Limb (tissue), 2 donors: ENCODE measurements around the gene GBE1.

Experiments
- DNase-seq, 2 donors: peaks; one replicate each; pipeline ENCODE4 v3.0.0-alpha.2; 2016; ENCODE audit errors: extremely low spot score in 2 of 2

The GBE1 gene

GRCh38 chr3:81621277-81621676 lies 140.2 kb downstream of the GBE1 start:
- DNase-seq: no peak

- no peak for DNase-seq
Measured at GRCh38 chr3:81620849-81621248, 140.6 kb downstream of the GBE1 start.

DNA sequence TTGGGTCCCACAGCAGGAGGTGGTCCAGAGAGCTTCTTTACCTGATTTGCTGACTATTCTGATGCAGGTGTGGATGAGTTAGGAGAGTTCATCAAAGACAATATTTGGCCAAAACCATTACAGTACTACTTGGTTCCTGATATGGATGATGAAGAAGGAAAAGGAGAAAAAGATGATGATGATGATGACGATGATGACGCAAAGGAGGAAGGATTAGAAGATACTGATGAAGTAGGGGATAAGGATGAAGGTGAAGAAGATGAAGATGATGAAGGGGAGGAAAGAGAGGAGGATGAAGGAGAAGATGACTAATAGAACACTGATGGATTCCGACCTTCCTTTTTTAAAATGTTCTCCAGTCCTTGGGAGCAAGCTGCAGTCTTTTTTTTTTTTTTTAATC lies 148.7 kb downstream of the GBE1 start:
- no peak for DNase-seq

GRCh38 chr3:81602781-81603180 lies 158.7 kb downstream of the GBE1 start:
- DNase-seq: no peak

DNA sequence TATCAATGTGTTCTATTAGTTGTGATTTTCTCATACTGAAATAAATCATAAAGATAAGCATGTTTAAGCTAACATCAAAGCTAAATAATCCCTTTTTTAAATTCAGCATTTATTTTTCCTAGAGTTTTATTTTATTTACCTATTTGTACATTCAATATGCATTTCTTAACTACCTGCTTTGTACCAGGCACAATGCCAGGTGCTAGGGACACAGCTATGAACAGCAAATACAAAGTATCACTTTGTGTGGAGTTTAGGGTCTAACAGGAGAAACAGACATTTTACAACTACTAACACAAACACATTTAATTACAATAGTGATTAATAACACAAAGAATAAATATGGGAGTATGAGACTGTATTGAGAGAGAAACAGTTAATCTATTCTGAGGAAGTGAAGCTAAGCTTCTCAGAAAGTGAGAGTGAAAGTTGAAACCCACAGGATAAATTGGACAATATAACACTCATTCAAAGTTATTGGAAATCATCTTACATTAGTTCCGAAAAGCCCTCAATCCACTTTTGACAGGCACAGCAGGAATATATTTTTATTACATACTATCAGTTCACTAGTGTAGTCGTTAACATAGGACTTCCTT lies 159.6 kb downstream of the GBE1 start:
- DNase-seq: no peak

GRCh38 chr3:81592101-81592500 lies 169.3 kb downstream of the GBE1 start:
- DNase-seq: no peak

DNA sequence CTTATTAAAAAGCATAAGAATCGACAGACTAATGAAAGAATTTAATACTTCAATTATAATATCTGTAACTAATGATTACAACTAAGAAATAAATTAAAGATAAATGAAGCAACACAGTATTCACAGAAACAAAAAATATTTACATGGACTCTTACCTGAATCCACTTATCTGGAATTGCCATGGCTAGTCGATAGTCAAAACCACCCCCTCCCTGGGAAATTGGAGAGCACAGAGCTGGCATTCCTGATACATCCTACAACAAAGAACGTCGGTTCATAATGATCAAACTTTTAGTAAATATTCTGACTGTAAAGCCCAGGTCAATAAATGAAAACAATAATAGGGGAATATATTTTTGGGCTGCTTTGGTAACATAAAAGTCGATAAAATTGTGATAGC lies 175.5 kb downstream of the GBE1 start:
- DNase-seq: no peak

GRCh38 chr3:81585056-81585455 lies 176.4 kb downstream of the GBE1 start:
- DNase-seq: no peak

DNA sequence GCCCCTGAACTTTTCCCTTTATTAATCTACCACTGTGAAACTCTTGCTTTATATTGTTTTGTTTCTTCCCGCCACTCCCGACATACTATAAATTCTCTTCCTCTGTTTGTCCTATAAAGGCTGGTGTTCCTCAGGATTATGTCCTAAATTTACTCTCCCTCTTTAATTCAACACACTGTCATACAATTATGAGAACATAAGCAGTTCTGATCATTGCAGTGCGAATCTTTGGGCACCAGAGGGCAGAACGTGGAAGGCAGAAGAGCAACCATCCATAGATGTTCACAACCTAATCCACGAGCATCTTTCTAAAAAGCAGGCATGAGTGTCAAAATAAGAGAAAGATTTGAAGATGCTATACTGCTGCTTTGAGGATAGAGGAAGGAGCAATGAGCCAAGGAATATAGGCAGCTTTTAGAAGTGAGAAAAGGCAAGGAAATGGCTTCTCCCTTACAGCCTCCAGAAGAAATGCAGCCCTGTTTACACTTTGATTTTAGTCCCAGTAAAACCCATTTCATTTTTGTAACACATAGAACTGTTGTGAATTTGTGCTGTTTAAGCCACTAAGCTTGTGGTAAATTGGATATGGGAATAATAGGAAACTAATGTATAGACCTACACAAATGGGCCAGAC lies 179.4 kb downstream of the GBE1 start:
- peak in 1 of 2 donors; percentile 7 for DNase-seq

DNA sequence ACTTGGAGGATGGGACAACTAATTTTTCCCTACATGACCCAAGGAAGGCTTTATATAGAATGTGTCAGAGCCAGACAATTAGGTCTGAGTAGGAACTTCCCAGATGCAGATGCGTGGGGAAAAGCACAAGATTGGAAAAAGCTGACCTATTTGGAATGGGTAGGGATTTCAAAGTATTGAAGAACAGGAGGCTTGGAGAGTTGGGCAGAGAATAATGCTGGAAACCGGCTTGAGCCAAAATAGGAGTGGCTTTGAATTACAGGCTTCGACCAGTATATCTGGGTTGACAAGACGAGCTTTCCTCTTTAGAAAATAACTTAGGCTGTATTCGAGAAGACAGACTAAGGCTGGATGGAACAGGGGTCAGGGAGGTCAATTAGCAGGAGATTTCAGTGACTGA lies 181.1 kb downstream of the GBE1 start:
- peak in 1 of 2 donors; percentile 5 for DNase-seq

DNA sequence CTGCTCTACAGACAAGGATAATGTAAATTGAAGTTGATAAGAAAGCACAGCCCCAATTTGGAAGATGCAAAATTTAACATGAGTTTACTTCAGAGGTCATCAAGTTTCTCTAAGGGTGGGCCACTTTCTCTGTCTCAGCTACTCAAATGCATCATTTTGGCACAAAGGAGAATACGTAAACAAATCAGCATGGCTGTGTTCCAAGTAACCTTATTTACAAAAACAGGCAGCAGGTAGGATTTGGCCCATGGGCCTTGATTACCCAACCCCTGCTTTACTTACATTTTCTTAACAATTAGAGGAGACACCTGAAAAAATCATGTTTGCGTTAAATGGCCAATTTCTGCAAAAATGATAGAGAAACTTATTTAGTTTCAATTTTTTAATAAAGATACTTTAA lies 181.7 kb downstream of the GBE1 start:
- DNase-seq: no peak

DNA sequence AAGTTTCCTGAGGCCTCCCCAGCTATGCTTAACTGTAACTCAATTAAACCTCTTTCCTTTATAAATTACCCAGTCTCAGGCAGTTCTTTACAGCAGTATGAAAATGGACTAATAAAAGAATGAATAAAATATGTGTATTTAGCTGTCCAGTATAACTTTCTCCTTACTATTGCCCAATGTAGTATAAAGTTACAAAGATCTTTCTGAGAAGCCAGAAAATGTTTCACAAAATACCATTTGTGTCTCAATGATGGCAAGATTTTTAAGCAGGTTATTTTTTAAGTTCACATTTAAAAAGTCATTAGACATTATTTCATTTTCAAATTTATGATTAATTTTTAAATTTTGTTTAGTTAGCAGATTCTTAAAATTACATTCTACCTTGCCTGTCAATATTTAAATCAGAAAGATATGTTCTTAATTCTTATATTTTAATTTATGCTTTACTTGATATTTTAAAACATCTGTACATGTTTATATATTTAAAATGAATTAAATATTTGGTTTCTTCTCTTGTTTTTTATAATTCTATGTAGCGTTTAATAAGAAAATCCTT lies 189.2 kb downstream of the GBE1 start:
- DNase-seq: no peak

GRCh38 chr3:81568378-81568777 lies 193.1 kb downstream of the GBE1 start:
- DNase-seq: no peak

- DNase-seq: no peak
Measured at GRCh38 chr3:81565041-81565440, 196.4 kb downstream of the GBE1 start.

DNA sequence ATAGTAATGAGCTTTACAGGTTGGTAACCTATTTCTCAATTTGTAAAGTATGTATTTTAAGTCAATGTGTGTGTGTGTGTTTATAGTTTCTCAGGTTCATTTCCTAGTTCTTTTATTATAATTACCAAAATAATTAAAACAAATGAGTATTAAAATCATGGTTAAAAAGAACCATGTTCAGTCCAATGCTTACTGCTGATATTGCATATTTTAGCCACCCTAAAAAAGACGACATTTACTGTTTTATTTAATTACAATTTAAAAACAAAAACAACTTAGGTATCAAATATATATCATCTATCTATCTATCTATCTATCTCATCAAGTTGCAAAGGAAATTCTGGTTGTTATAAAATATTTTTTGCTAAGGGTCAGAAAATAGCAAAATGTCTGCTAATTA lies 203.3 kb downstream of the GBE1 start:
- no peak for DNase-seq

DNA sequence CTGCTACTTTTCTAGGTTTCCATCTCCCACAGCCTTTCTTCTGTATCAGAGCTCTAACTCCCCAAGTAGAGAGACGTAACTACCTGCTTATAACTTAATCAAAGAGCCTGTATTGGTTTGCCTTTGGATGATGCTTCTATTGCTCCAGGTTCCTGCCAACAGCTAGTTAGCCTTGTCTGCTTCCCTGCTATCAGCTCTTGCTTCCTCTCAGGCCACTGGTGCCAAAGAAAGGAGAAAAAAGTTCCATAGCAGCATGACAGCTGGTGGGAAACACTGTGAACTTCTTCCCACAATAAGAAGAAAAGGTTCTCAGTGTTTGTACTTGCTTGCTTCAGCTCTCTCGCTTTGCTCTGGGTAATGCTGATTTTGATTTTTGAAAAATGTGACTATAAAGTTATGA lies 206.6 kb downstream of the GBE1 start:
- peak in 1 of 2 donors; percentile 15 for DNase-seq

- DNase-seq: no peak
Measured at GRCh38 chr3:81554388-81554787, 207.1 kb downstream of the GBE1 start.

DNA sequence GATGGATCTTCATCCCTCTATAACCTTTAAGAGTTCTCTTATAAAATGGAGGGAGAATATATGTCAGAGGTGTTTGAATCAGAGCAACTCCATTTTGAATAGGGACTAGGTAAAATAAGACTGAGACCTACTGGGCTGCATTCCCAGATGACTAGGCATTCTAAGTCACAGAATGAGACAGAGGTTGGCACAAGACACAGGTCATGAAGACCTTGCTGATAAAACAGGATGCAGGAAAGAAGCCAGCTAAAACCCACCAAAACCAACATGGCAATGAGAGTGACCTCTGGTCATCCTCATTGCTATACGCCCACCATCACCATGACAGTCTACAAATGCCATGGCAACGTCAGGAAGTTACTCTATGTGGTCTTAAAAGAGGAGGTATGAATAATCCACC lies 211.0 kb downstream of the GBE1 start:
- no peak for DNase-seq

- no peak for DNase-seq
Measured at GRCh38 chr3:81549831-81550230, 211.6 kb downstream of the GBE1 start.

- DNase-seq: no peak
Measured at GRCh38 chr3:81549388-81549787, 212.1 kb downstream of the GBE1 start.

DNA sequence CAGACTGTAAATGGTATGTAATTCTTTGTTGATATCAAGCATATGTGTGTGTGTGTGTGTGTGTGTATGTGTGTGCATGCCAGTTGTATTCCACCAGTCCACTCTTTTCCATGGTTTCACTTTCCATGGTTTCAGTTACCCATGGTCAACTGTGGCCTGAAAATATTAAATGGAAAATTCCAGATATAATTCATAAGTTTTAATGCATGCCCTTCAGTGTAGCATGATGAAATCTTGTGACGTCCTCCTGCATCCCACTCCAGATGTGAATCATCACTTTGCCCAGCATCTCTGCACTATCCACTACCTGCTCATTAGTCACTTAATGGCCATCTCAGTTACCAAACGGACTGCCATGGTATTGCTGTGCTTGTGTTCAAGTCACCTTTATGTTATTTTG lies 215.9 kb downstream of the GBE1 start:
- no peak for DNase-seq

- DNase-seq: no peak
Measured at GRCh38 chr3:81544385-81544784, 217.1 kb downstream of the GBE1 start.

GRCh38 chr3:81540787-81541186 lies 220.7 kb downstream of the GBE1 start:
- DNase-seq: no peak
